GM20000 (cell line): ENCODE measurements around the gene EIF2S3B.

Experiments used
- DNase-seq: peaks from one replicate; pipeline ENCODE4 v3.0.0; 2012; ENCODE audit warnings: low spot score
- CTCF ChIP-seq: IDR thresholded peaks from 2 replicates; pipeline ENCODE4 v1.5.1; 2012; ENCODE audit warnings: mild to moderate bottlenecking, control low read depth; ENCODE audit errors: extremely low read depth, missing control alignments

The EIF2S3B gene

GRCh38 chr12:10497602-10498001 lies 8.1 kb upstream of the EIF2S3B start:
- no peak for TF ChIP-seq CTCF

GRCh38 chr12:10498042-10498441 lies 7.6 kb upstream of the EIF2S3B start:
- no peak for DNase-seq
- TF ChIP-seq CTCF, result no peak

More at GRCh38 chr12:10497602-10498001, 8.1 kb upstream of the EIF2S3B start:
- DNase-seq, result no peak

- no peak for DNase-seq
These were observed 4.7 kb upstream of the EIF2S3B start for GRCh38 chr12:10501030-10501429.

GRCh38 chr12:10503460-10503859 lies 2.2 kb upstream of the EIF2S3B start:
- no peak for TF ChIP-seq CTCF

More at GRCh38 chr12:10501030-10501429, 4.7 kb upstream of the EIF2S3B start:
- no peak for TF ChIP-seq CTCF

GRCh38 chr12:10511756-10512355 lies 6.2 kb downstream of the EIF2S3B start:
- no peak for DNase-seq

More at GRCh38 chr12:10503460-10503859, 2.2 kb upstream of the EIF2S3B start:
- DNase-seq, result no peak

GRCh38 chr12:10512798-10513197 lies 7.1 kb downstream of the EIF2S3B start:
- TF ChIP-seq CTCF, result no peak
- no peak for DNase-seq

More at GRCh38 chr12:10511756-10512355, 6.2 kb downstream of the EIF2S3B start:
- no peak for TF ChIP-seq CTCF

- TF ChIP-seq CTCF, result no peak
- no peak for DNase-seq
These were observed 15.9 kb downstream of the EIF2S3B start for GRCh38 chr12:10521555-10521954.
